ENCODE results near the gene VAC14.

The VAC14 gene

GRCh38 chr16:70710422-70711210 is 90.3 kb downstream of the VAC14 start:
- TF ChIP-seq, protein P1, sequence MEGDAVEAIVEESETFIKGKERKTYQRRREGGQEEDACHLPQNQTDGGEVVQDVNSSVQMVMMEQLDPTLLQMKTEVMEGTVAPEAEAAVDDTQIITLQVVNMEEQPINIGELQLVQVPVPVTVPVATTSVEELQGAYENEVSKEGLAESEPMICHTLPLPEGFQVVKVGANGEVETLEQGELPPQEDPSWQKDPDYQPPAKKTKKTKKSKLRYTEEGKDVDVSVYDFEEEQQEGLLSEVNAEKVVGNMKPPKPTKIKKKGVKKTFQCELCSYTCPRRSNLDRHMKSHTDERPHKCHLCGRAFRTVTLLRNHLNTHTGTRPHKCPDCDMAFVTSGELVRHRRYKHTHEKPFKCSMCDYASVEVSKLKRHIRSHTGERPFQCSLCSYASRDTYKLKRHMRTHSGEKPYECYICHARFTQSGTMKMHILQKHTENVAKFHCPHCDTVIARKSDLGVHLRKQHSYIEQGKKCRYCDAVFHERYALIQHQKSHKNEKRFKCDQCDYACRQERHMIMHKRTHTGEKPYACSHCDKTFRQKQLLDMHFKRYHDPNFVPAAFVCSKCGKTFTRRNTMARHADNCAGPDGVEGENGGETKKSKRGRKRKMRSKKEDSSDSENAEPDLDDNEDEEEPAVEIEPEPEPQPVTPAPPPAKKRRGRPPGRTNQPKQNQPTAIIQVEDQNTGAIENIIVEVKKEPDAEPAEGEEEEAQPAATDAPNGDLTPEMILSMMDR (IDR thresholded peaks at IDR 0.05; ENCODE audit: borderline replicate concordance, insufficient read depth, low read depth, low read length), result no peak
- H3K4me3 ChIP-seq (ENCODE audit: low read depth, low read length), result no peak overlapping the region

- H3K4me3 ChIP-seq (ENCODE audit: low read depth, low read length), result no peak overlapping the region
- TF ChIP-seq, protein P1 (IDR thresholded peaks at IDR 0.05; ENCODE audit: borderline replicate concordance, insufficient read depth, low read depth, low read length), result no peak
These were observed 91.0 kb downstream of the VAC14 start for GRCh38 chr16:70709942-70710341.

DNA sequence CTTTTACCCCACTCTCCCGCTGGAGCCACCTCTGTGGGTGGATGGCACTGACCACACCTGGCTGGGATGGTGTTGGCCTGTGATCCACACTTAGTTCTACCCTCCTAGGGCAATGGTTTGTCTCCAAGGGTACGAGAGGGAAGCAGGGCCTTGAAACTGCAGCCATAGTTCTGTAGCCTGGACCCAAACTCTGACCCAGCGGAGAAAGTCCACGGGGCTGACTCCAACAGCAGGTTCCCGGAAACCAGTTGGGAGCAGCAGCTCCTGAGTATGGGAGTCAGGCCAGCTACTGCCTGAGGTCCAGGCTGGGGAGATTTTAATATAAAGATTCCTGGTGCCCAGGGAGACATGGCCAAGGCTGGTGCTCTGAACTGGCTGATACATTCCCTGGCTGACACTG is 91.5 kb downstream of the VAC14 start:
- no peak overlapping the region for H3K4me3 ChIP-seq (ENCODE audit: low read depth, low read length)
- TF ChIP-seq, protein P1 (IDR thresholded peaks at IDR 0.05; ENCODE audit: borderline replicate concordance, insufficient read depth, low read depth, low read length), result no peak

- TF ChIP-seq, protein P1 (IDR thresholded peaks at IDR 0.05; ENCODE audit: borderline replicate concordance, insufficient read depth, low read depth, low read length), result no peak
- H3K4me3 ChIP-seq (ENCODE audit: low read depth, low read length), result no peak overlapping the region
These were observed 92.4 kb downstream of the VAC14 start for GRCh38 chr16:70708366-70709246.

DNA sequence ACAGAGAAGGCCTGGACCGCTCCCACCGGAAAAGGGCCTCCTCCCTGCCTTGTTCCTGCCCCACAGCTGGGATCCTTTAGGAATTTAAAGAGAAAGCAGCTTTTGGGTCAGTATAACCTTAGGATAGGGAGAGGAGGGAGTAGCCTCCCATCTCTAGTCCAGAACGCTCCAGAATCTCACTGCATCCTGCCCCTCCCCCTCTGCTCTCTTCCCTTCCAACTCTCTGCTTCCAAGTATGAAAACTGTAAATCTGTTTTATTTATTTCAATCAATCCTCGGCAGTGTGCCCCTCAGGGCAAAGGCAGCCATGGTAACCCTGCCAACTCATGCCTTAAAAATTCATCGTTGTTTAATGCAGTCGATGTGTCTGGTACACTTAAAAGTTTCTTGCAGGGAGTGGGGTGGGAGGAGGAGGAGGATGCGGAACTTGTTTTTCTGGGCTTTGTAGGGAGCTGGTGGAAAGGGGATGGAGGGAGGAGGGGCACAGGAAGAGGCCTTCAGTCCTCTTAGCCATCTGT is 94.0 kb downstream of the VAC14 start:
- no peak overlapping the region for H3K4me3 ChIP-seq (ENCODE audit: low read depth, low read length)

DNA sequence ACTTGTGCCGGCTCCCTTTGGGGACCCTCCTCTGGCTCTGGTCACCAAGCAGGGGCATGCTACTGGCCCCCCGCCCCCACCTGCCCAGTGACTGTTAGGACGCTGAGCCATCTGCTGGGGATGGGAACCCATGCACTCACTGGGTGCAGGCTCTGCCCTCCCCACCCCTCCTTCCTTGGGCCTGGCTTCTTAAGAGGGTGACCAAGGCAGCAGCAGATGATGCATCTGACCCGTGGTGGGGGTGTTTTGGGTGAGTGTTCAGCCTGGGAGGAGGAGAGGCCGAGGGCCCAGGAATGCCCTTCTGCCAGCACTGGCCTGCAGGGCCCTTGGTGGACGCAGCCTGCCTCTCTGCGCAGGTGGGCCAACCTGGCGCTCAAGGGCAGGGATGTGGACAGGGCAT is 95.9 kb downstream of the VAC14 start:
- TF ChIP-seq, protein P1 (IDR thresholded peaks at IDR 0.05; ENCODE audit: borderline replicate concordance, insufficient read depth, low read depth, low read length), result no peak
- H3K4me3 ChIP-seq (ENCODE audit: low read depth, low read length), result no peak overlapping the region

More for the DNA sequence above, 94.0 kb downstream of the VAC14 start:
- TF ChIP-seq, protein P1 (IDR thresholded peaks at IDR 0.05; ENCODE audit: borderline replicate concordance, insufficient read depth, low read depth, low read length), result no peak

All from GM12875 (cell line).